ENCODE data around the gene CACNB2.
"Not testable (repeated sequence)": the region's sequence is repeated elsewhere in the genome, so short reads cannot be mapped to it uniquely, and the experiment has no call there.

Gene CACNB2

GRCh38 chr10:18164748-18165361 lies 24.6 kb downstream of the CACNB2 start:
- H3K4me3 ChIP-seq (ENCODE audit: low read length), result no peak overlapping the region
- H3K9me2 ChIP-seq (replicated peaks; ENCODE audit: control insufficient read depth, low read length), result no peaks in the 10 kb centered on the region
- H4K20me1 ChIP-seq (ENCODE audit: control insufficient read depth, insufficient read depth, low read depth, low read length), result no peaks in the 10 kb centered on the region
- H3K4me1 ChIP-seq (ENCODE audit: control insufficient read depth, low read length), result no peaks in the 10 kb centered on the region
- H3K36me3 ChIP-seq (ENCODE audit: control insufficient read depth, low read length), result no peaks in the 10 kb centered on the region
- H3K27ac ChIP-seq (ENCODE audit: low read depth, low read length), result no peak overlapping the region
- no peak overlapping the region for H3K4me2 ChIP-seq (ENCODE audit: low read length)
- H3K9me3 ChIP-seq (ENCODE audit: control insufficient read depth, insufficient read depth, low read length), result no peaks in the 10 kb centered on the region
- no peaks in the 10 kb centered on the region for H3K79me2 ChIP-seq (ENCODE audit: control insufficient read depth, low read length)
- no peak for TF ChIP-seq EZH2phosphoT487 (IDR thresholded peaks at IDR 0.05; ENCODE audit: borderline replicate concordance, low read length)
- TF ChIP-seq CTCF (IDR thresholded peaks at IDR 0.05; ENCODE audit: low read depth, low read length, poor library complexity, severe bottlenecking), result no peak
- H3F3A ChIP-seq (ENCODE audit: control insufficient read depth, insufficient read depth), result no peaks in the 10 kb centered on the region
- no peaks in the 10 kb centered on the region for H3K27me3 ChIP-seq (ENCODE audit: control insufficient read depth, low read length)

- peak overlapping the region; percentile 22; the same call in 1 of the 2 replicates for H3K4me2 ChIP-seq (ENCODE audit: low read length)
- no peak overlapping the region for H3K4me3 ChIP-seq (ENCODE audit: low read length)
- no peaks in the 10 kb centered on the region for H3K9me2 ChIP-seq (replicated peaks; ENCODE audit: control insufficient read depth, low read length)
- no peaks in the 10 kb centered on the region for H3F3A ChIP-seq (ENCODE audit: control insufficient read depth, insufficient read depth)
- no peaks in the 10 kb centered on the region for H3K27me3 ChIP-seq (ENCODE audit: control insufficient read depth, low read length)
- H3K9me3 ChIP-seq (ENCODE audit: control insufficient read depth, insufficient read depth, low read length), result no peaks in the 10 kb centered on the region
- H3K4me1 ChIP-seq (ENCODE audit: control insufficient read depth, low read length), result peaks cover 17% of the 10 kb centered on the region
- H3K79me2 ChIP-seq (ENCODE audit: control insufficient read depth, low read length), result no peaks in the 10 kb centered on the region
- H3K36me3 ChIP-seq (ENCODE audit: control insufficient read depth, low read length), result no peaks in the 10 kb centered on the region
- no peak for TF ChIP-seq CTCF (IDR thresholded peaks at IDR 0.05; ENCODE audit: low read depth, low read length, poor library complexity, severe bottlenecking)
- no peak for TF ChIP-seq EZH2phosphoT487 (IDR thresholded peaks at IDR 0.05; ENCODE audit: borderline replicate concordance, low read length)
- no peaks in the 10 kb centered on the region for H4K20me1 ChIP-seq (ENCODE audit: control insufficient read depth, insufficient read depth, low read depth, low read length)
- H3K27ac ChIP-seq (ENCODE audit: low read depth, low read length), result no peak overlapping the region
Measured at GRCh38 chr10:18178854-18179483, 38.7 kb downstream of the CACNB2 start.

DNA sequence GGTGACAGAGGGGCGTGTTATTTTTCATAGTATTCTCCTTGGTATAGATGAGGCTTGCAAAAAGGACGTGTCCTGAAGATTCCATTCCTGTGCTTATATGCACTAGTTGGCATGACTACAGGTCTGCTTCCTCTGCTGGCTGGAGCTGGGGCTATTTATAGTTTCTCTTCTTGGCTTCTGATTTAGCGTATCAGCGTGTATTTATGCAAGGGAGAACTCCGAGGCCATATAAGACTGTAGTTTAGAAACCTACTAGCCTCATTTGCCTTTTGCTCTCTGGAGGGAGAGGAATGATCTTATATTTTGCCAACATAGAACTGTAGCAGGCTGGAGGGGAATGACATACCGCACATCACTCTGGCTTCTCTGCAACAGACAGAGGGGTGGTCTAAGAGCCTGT lies 39.7 kb downstream of the CACNB2 start:
- Histone ChIP-seq H3K4me1 (ENCODE audit: control insufficient read depth, low read length) (peaks cover 17% of the 10 kb centered on the region), H3K27ac (ENCODE audit: low read depth, low read length) (no peak overlapping the region), H3K4me3 (ENCODE audit: low read length) (no peak overlapping the region), H3K9me2 (replicated peaks; ENCODE audit: control insufficient read depth, low read length) (no peaks in the 10 kb centered on the region), H3K4me2 (ENCODE audit: low read length) (no peak overlapping the region), H3K79me2 (ENCODE audit: control insufficient read depth, low read length) (no peaks in the 10 kb centered on the region), H3K9me3 (ENCODE audit: control insufficient read depth, insufficient read depth, low read length) (no peaks in the 10 kb centered on the region), H3K36me3 (ENCODE audit: control insufficient read depth, low read length) (no peaks in the 10 kb centered on the region), H3F3A (ENCODE audit: control insufficient read depth, insufficient read depth) (no peaks in the 10 kb centered on the region), H3K27me3 (ENCODE audit: control insufficient read depth, low read length) (no peaks in the 10 kb centered on the region), H4K20me1 (ENCODE audit: control insufficient read depth, insufficient read depth, low read depth, low read length) (no peaks in the 10 kb centered on the region)
- TF ChIP-seq EZH2phosphoT487 (IDR thresholded peaks at IDR 0.05; ENCODE audit: borderline replicate concordance, low read length) (no peak), CTCF (IDR thresholded peaks at IDR 0.05; ENCODE audit: low read depth, low read length, poor library complexity, severe bottlenecking) (no peak)

DNA sequence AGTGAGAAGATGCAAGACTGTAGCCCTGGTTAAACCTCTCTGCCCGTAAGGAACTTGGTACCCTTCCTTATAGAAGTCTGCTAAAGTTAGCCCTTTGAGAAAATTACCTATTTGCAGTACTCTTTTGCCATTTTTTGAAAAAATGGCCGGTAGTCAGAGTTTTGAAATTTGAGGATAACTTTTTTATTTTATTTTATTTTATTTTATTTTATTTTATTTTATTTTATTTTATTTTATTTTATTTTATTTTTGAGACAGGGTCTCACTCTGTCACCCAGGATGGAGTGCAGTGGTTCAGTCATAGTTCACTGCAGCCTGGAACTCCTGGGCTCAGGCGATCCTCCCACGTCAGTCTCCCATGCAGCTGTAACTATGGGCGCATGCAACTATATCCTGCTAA lies 41.2 kb downstream of the CACNB2 start:
- not testable (repeated sequence) for H3K4me3 ChIP-seq (ENCODE audit: low read length); H4K20me1 ChIP-seq (ENCODE audit: control insufficient read depth, insufficient read depth, low read depth, low read length); H3K36me3 ChIP-seq (ENCODE audit: control insufficient read depth, low read length); H3F3A ChIP-seq (ENCODE audit: control insufficient read depth, insufficient read depth); H3K9me2 ChIP-seq (replicated peaks; ENCODE audit: control insufficient read depth, low read length); H3K27ac ChIP-seq (ENCODE audit: low read depth, low read length); H3K27me3 ChIP-seq (ENCODE audit: control insufficient read depth, low read length); H3K79me2 ChIP-seq (ENCODE audit: control insufficient read depth, low read length); H3K9me3 ChIP-seq (ENCODE audit: control insufficient read depth, insufficient read depth, low read length); H3K4me2 ChIP-seq (ENCODE audit: low read length)
- H3K4me1 ChIP-seq (ENCODE audit: control insufficient read depth, low read length), result peaks cover 17% of the 10 kb centered on the region

All from DOHH2 (cell line).